Muscle layer of duodenum (tissue), 2 donors: ENCODE measurements around the gene APAF1.

Experiments used
- H3K27ac ChIP-seq: one replicate; pipeline ENCODE4 v1.7.0; 2013; ENCODE audit warnings: mild to moderate bottlenecking, low read length
- H3K27me3 ChIP-seq: one replicate; pipeline ENCODE4 v1.7.0; 2013; ENCODE audit warnings: low read depth, mild to moderate bottlenecking, control low read depth, low read length
- H3K36me3 ChIP-seq, 2 donors: one replicate each; pipeline ENCODE4 v1.7.0; 2013; ENCODE audit warnings: low read length in 2 of 2, control low read depth in 1 of 2, mild to moderate bottlenecking in 1 of 2; ENCODE audit not compliant: insufficient read depth in 2 of 2, control insufficient read depth in 1 of 2
- H3K4me1 ChIP-seq, 2 donors: one replicate each; pipeline ENCODE4 v1.7.0; 2013; ENCODE audit warnings: low read length in 2 of 2, mild to moderate bottlenecking in 2 of 2, control low read depth in 1 of 2, moderate library complexity in 1 of 2; ENCODE audit not compliant: insufficient read depth in 2 of 2, control insufficient read depth in 1 of 2
- H3K4me3 ChIP-seq, 2 donors: one replicate each; pipeline ENCODE4 v1.7.0; 2013; ENCODE audit warnings: low read length in 2 of 2, low read depth in 1 of 2, mild to moderate bottlenecking in 1 of 2
- H3K9me3 ChIP-seq, 2 donors: one replicate each; pipeline ENCODE4 v1.7.0; 2013; ENCODE audit warnings: low read length in 2 of 2, control low read depth in 1 of 2, mild to moderate bottlenecking in 1 of 2; ENCODE audit not compliant: control insufficient read depth in 1 of 2
- donor health status: healthy.

Gene APAF1

GRCh38 chr12:98699586-98699985, 54.5 kb downstream of the APAF1 start:
- no peak overlapping the region for H3K4me3 ChIP-seq
- peaks cover 6 to 19% of the 10 kb centered on the region in 2 donors for H3K36me3 ChIP-seq
- H3K27ac ChIP-seq = no peak overlapping the region
- H3K27me3 ChIP-seq = no peaks in the 10 kb centered on the region
- peaks cover 3 to 11% of the 10 kb centered on the region in 2 donors for H3K4me1 ChIP-seq
- H3K9me3 ChIP-seq = no peaks in the 10 kb centered on the region

GRCh38 chr12:98701166-98701565, 56.1 kb downstream of the APAF1 start:
- H3K4me3 ChIP-seq = no peak overlapping the region
- H3K27ac ChIP-seq = no peak overlapping the region
- H3K36me3 ChIP-seq = peaks cover 6 to 11% of the 10 kb centered on the region in 2 donors

GRCh38 chr12:98709022-98709421, 63.9 kb downstream of the APAF1 start:
- peaks cover 19 to 38% of the 10 kb centered on the region in 2 donors for H3K36me3 ChIP-seq
- no peak overlapping the region for H3K4me3 ChIP-seq
- H3K27ac ChIP-seq = no peak overlapping the region
- H3K9me3 ChIP-seq = no peaks in the 10 kb centered on the region
- no peaks in the 10 kb centered on the region for H3K27me3 ChIP-seq
- no peaks in the 10 kb centered on the region for H3K4me1 ChIP-seq

More at GRCh38 chr12:98701166-98701565, 56.1 kb downstream of the APAF1 start:
- H3K4me1 ChIP-seq = peaks cover 3 to 11% of the 10 kb centered on the region in 2 donors
- no peaks in the 10 kb centered on the region for H3K9me3 ChIP-seq
- H3K27me3 ChIP-seq = no peaks in the 10 kb centered on the region

GRCh38 chr12:98714426-98714825, 69.3 kb downstream of the APAF1 start:
- H3K27me3 ChIP-seq = no peaks in the 10 kb centered on the region
- H3K36me3 ChIP-seq = peaks cover 12 to 35% of the 10 kb centered on the region in 2 donors
- no peak overlapping the region for H3K27ac ChIP-seq
- no peaks in the 10 kb centered on the region for H3K4me1 ChIP-seq
- H3K4me3 ChIP-seq = no peak overlapping the region
- no peaks in the 10 kb centered on the region for H3K9me3 ChIP-seq

GRCh38 chr12:98719515-98720504, 74.7 kb downstream of the APAF1 start:
- Histone ChIP-seq H3K27me3 (no peaks in the 10 kb centered on the region), H3K9me3 (no peaks in the 10 kb centered on the region), H3K27ac (no peak overlapping the region), H3K4me3 (no peak overlapping the region), H3K4me1 (no peaks in the 10 kb centered on the region), H3K36me3 (peaks cover 11 to 22% of the 10 kb centered on the region in 2 donors)

- H3K36me3 ChIP-seq = peaks cover 8 to 24% of the 10 kb centered on the region in 2 donors
- no peaks in the 10 kb centered on the region for H3K9me3 ChIP-seq
- no peak overlapping the region for H3K27ac ChIP-seq
- H3K4me1 ChIP-seq = peaks cover 0 to 3% of the 10 kb centered on the region in 2 donors
- no peak overlapping the region for H3K4me3 ChIP-seq
- H3K27me3 ChIP-seq = no peaks in the 10 kb centered on the region
Measured at GRCh38 chr12:98721204-98721702, 76.2 kb downstream of the APAF1 start.

- peaks cover 0 to 3% of the 10 kb centered on the region in 2 donors for H3K4me1 ChIP-seq
- no peak overlapping the region for H3K27ac ChIP-seq
- peaks cover 7 to 28% of the 10 kb centered on the region in 2 donors for H3K36me3 ChIP-seq
- H3K9me3 ChIP-seq = no peaks in the 10 kb centered on the region
- H3K4me3 ChIP-seq = no peak overlapping the region
- no peaks in the 10 kb centered on the region for H3K27me3 ChIP-seq
Measured at GRCh38 chr12:98724384-98725155, 79.5 kb downstream of the APAF1 start.

GRCh38 chr12:98725476-98726247, 80.6 kb downstream of the APAF1 start:
- Histone ChIP-seq H3K27ac (no peak overlapping the region), H3K36me3 (peaks cover 7 to 25% of the 10 kb centered on the region in 2 donors), H3K4me3 (no peak overlapping the region), H3K27me3 (no peaks in the 10 kb centered on the region), H3K9me3 (no peaks in the 10 kb centered on the region), H3K4me1 (peaks cover 0 to 3% of the 10 kb centered on the region in 2 donors)

- Histone ChIP-seq H3K4me1 (peaks cover 0 to 3% of the 10 kb centered on the region in 2 donors), H3K4me3 (no peak overlapping the region), H3K27me3 (no peaks in the 10 kb centered on the region), H3K36me3 (peaks cover 7 to 29% of the 10 kb centered on the region in 2 donors), H3K27ac (no peak overlapping the region), H3K9me3 (no peaks in the 10 kb centered on the region)
Measured at GRCh38 chr12:98727196-98727595, 82.1 kb downstream of the APAF1 start.

- H3K27me3 ChIP-seq = no peaks in the 10 kb centered on the region
- no peak overlapping the region for H3K27ac ChIP-seq
- H3K4me1 ChIP-seq = peaks cover 0 to 3% of the 10 kb centered on the region in 2 donors
- H3K9me3 ChIP-seq = no peaks in the 10 kb centered on the region
- peaks cover 6 to 29% of the 10 kb centered on the region in 2 donors for H3K36me3 ChIP-seq
- no peak overlapping the region for H3K4me3 ChIP-seq
Measured at GRCh38 chr12:98730412-98730811, 85.3 kb downstream of the APAF1 start.
